Smooth muscle cell (in vitro differentiated cells): ENCODE measurements around the gene TMPRSS3. TPM values are rescaled to one million over a fixed set of nuclear protein-coding genes. Genes with fewer than 3 reads are reported as not detected.

Experiments
- DNase-seq: peaks from one replicate; lab custom pipeline; 2025; ENCODE audit not compliant: unreplicated experiment; lab: John Stamatoyannopoulos, UW
- H2AFZ ChIP-seq: fragments of 200-600 bp; sonication (generic); 2 replicates; pipeline ENCODE4 v1.6.0; 2016; ENCODE audit warnings: antibody characterized with exemption, low read depth, mild to moderate bottlenecking
- H3F3A ChIP-seq: fragments of 200-600 bp; sonication (generic); 2 replicates; pipeline ENCODE4 v1.6.0; 2017; ENCODE audit warnings: antibody characterized with exemption, low read depth
- H3K27ac ChIP-seq: fragments of 200-600 bp; sonication (generic); 2 replicates; pipeline ENCODE4 v1.5.1; 2016; ENCODE audit warnings: low read depth, mild to moderate bottlenecking
- H3K27me3 ChIP-seq: fragments of 200-600 bp; sonication (generic); 2 replicates; pipeline ENCODE4 v1.6.1; 2016; ENCODE audit warnings: low read depth, mild to moderate bottlenecking
- H3K36me3 ChIP-seq: fragments of 200-600 bp; sonication (generic); 2 replicates; pipeline ENCODE4 v1.5.1; 2016; ENCODE audit warnings: low read depth
- H3K4me1 ChIP-seq: fragments of 200-600 bp; sonication (generic); 2 replicates; pipeline ENCODE4 v1.5.1; 2016; ENCODE audit warnings: low read depth
- H3K4me2 ChIP-seq: fragments of 200-600 bp; sonication (generic); 2 replicates; pipeline ENCODE4 v1.6.0; 2016; ENCODE audit warnings: mild to moderate bottlenecking
- H3K4me3 ChIP-seq: fragments of 200-600 bp; sonication (generic); 2 replicates; pipeline ENCODE4 v1.5.1; 2016; ENCODE audit warnings: mild to moderate bottlenecking
- H3K79me2 ChIP-seq: fragments of 200-600 bp; sonication (generic); 2 replicates; pipeline ENCODE4 v1.6.0; 2016; ENCODE audit warnings: low read depth, mild to moderate bottlenecking
- H3K9ac ChIP-seq: fragments of 200-600 bp; sonication (generic); 2 replicates; pipeline ENCODE4 v1.6.0; 2016; ENCODE audit warnings: low read depth
- H3K9me3 ChIP-seq: fragments of 200-600 bp; sonication (generic); replicated peaks from 2 replicates; pipeline ENCODE4 v1.5.1; 2016; ENCODE audit warnings: low read depth
- H4K20me1 ChIP-seq: fragments of 200-600 bp; sonication (generic); 2 replicates; pipeline ENCODE4 v1.6.0; 2016; ENCODE audit warnings: low read depth
- CTCF ChIP-seq: fragments of 200-600 bp; sonication (generic); IDR thresholded peaks from 2 replicates; pipeline ENCODE4 v1.5.1; 2017; ENCODE audit warnings: borderline replicate concordance, mild to moderate bottlenecking, antibody characterized with exemption; ENCODE audit not compliant: insufficient read depth, poor library complexity, severe bottlenecking
- WGBS: methylation state at CpG from one replicate; pipeline ENCODE4 v1.1.7; 2016; ENCODE audit warnings: low lambda C conversion rate; 5-methylcytosine and 5-hydroxymethylcytosine counted together
- polyA plus RNA-seq: library from polyadenylated mRNA; unstranded; fragments of >200 nt; fragmentation: Nextera tagmentation; extraction: Ambion mirVana; gene quantifications from 2 replicates; pipeline ENCODE4 v1.2.1, GENCODE V29; 2016
- total RNA-seq: library from RNA; depleted of rRNA; stranded (reverse); fragments of >200 nt; gene quantifications from 2 replicates; pipeline ENCODE4 v1.2.3, GENCODE V29; 2014

The TMPRSS3 gene
- total and polyA plus RNA-seq, 2 experiments from 2014 or later: not detected

- Histone ChIP-seq H3K4me1 (no peaks in the 10 kb centered on the region), H3K4me2 (no peak overlapping the region), H3K27ac (no peak overlapping the region), H3K36me3 (no peaks in the 10 kb centered on the region), H3F3A (no peaks in the 10 kb centered on the region), H2AFZ (no peak overlapping the region), H4K20me1 (no peaks in the 10 kb centered on the region), H3K9me3 (no peaks in the 10 kb centered on the region), H3K9ac (no peak overlapping the region), H3K27me3 (no peaks in the 10 kb centered on the region), H3K4me3 (no peak overlapping the region), H3K79me2 (no peaks in the 10 kb centered on the region)
- 85% methylated on average over 12 of the region's 12 CpGs for WGBS
- DNase-seq: no peak
- no peak for TF ChIP-seq CTCF
These were observed 33.7 kb downstream of the TMPRSS3 start for GRCh38 chr21:42362198-42362597.

DNA sequence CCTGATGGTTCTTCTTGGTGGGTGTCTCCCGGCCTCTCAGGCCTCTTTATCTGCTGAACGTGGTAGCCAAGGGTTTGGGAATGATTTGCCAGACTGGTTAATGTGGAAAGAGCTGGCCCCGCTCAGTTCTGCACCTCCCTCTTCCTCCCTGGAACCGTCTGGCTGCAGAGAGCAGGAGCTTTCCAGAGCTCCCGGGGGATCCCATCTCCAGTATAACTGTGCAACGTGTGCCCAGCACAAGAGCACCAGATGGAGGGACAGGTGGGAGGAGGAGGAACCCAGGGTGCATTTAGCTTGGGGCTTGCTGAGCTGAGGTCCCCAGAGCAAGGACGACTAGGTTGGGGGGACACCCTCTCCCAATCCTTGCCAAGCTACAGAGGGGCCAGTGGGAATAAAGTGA, 34.6 kb downstream of the TMPRSS3 start:
- H3K4me2 ChIP-seq: no peak overlapping the region
- 86% methylated on average over 7 of the region's 7 CpGs for WGBS
- TF ChIP-seq CTCF: no peak
- no peak overlapping the region for H3K4me3 ChIP-seq
- H3F3A ChIP-seq: no peaks in the 10 kb centered on the region
- no peaks in the 10 kb centered on the region for H4K20me1 ChIP-seq
- H2AFZ ChIP-seq: no peak overlapping the region
- no peaks in the 10 kb centered on the region for H3K36me3 ChIP-seq
- H3K27ac ChIP-seq: no peak overlapping the region
- no peaks in the 10 kb centered on the region for H3K9me3 ChIP-seq
- H3K79me2 ChIP-seq: no peaks in the 10 kb centered on the region
- no peak for DNase-seq
- H3K4me1 ChIP-seq: no peaks in the 10 kb centered on the region
- H3K9ac ChIP-seq: no peak overlapping the region
- H3K27me3 ChIP-seq: no peaks in the 10 kb centered on the region

GRCh38 chr21:42360317-42360716, 35.5 kb downstream of the TMPRSS3 start:
- Histone ChIP-seq H3K9me3 (no peaks in the 10 kb centered on the region), H3K36me3 (no peaks in the 10 kb centered on the region), H3K79me2 (no peaks in the 10 kb centered on the region), H3K27me3 (no peaks in the 10 kb centered on the region), H3K27ac (no peak overlapping the region), H3K4me1 (no peaks in the 10 kb centered on the region), H4K20me1 (no peaks in the 10 kb centered on the region), H3K9ac (no peak overlapping the region), H2AFZ (no peak overlapping the region), H3F3A (no peaks in the 10 kb centered on the region), H3K4me3 (no peak overlapping the region), H3K4me2 (no peak overlapping the region)
- WGBS: 73% methylated on average over 2 of the region's 2 CpGs
- no peak for TF ChIP-seq CTCF
- no peak for DNase-seq

DNA sequence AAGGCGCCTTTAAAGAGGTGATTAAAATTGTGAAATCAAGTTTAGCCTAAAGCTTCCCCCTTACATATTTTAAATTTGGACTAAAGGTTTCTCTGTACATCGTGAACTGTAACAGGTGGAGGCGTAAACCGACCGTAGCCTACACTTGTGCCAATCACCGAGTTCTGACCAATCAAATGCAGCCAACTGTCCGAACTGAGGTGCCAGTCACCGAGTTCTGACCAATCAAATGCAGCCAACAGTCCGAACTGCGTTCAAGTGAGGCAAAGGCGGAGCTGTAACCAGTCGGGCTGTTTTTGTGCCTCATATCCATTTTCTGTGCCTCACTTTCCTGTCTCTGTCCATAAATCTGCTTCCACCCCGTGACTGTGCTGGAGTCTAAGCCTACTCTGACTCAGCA, 36.9 kb downstream of the TMPRSS3 start:
- 80% methylated on average over 13 of the region's 13 CpGs for WGBS

More for the DNA sequence above, 36.9 kb downstream of the TMPRSS3 start:
- H3K36me3 ChIP-seq: no peaks in the 10 kb centered on the region
- H3K4me2 ChIP-seq: no peak overlapping the region
- H3K9me3 ChIP-seq: peaks cover 4% of the 10 kb centered on the region
- H4K20me1 ChIP-seq: no peaks in the 10 kb centered on the region
- no peak for TF ChIP-seq CTCF
- no peak overlapping the region for H3K4me3 ChIP-seq
- H3K79me2 ChIP-seq: no peaks in the 10 kb centered on the region
- DNase-seq: no peak
- no peaks in the 10 kb centered on the region for H3K4me1 ChIP-seq
- H3K9ac ChIP-seq: no peak overlapping the region
- no peaks in the 10 kb centered on the region for H3F3A ChIP-seq
- H3K27me3 ChIP-seq: no peaks in the 10 kb centered on the region
- no peak overlapping the region for H3K27ac ChIP-seq
- no peak overlapping the region for H2AFZ ChIP-seq
